Right atrium auricular region (tissue), 2 donors: ENCODE data around the gene ZNF423. TPM values are rescaled to one million over a fixed set of nuclear protein-coding genes. Genes with fewer than 3 reads are reported as not detected.

Source experiments
- DNase-seq: peaks from one replicate; pipeline ENCODE4 v3.0.0-alpha.2; 2019; ENCODE audit warnings: low spot score
- H3K27ac ChIP-seq, 2 donors: fragments of 200-600 bp; sonication (generic); 1 replicate in 1 of 2; 2 replicates in 1 of 2; pipeline ENCODE4 v1.5.1; 2016 to 2019
- H3K27me3 ChIP-seq, 2 donors: fragments of 200-600 bp; sonication (generic); one replicate each; pipeline versions ENCODE4 v1.5.1 to v1.6.0; 2017 to 2019
- H3K36me3 ChIP-seq: fragments of 200-600 bp; sonication (generic); one replicate; pipeline ENCODE4 v1.5.1; 2016
- H3K4me1 ChIP-seq, 2 donors: fragments of 200-600 bp; sonication (generic); one replicate each; pipeline versions ENCODE4 v1.5.1 to v1.6.0; 2017 to 2019
- H3K4me3 ChIP-seq, 2 donors: fragments of 200-600 bp; sonication (generic); 1 replicate in 1 of 2; 2 replicates in 1 of 2; pipeline ENCODE4 v1.5.1; 2017 to 2019; ENCODE audit warnings: mild to moderate bottlenecking in 1 of 2, moderate library complexity in 1 of 2
- H3K9me3 ChIP-seq, 2 donors: fragments of 200-600 bp; sonication (generic); one replicate each; pipeline ENCODE4 v1.5.1; 2019
- total RNA-seq, 2 donors: library from RNA; depleted of rRNA; stranded (reverse); fragments of >200 nt; gene quantifications; one replicate each; pipeline ENCODE4 v1.1.0, GENCODE V29; 2016
- TF ChIP-seq, protein P1 (sequence below), 2 donors: fragments of 200-600 bp; sonication (generic); IDR thresholded peaks; one replicate each; pipeline ENCODE4 v1.5.1; 2019; ENCODE audit warnings: antibody characterized with exemption in 2 of 2

The ZNF423 gene
- total RNA-seq, 2 donors from 2014 or later: 8.5 to 10.7 TPM

DNA sequence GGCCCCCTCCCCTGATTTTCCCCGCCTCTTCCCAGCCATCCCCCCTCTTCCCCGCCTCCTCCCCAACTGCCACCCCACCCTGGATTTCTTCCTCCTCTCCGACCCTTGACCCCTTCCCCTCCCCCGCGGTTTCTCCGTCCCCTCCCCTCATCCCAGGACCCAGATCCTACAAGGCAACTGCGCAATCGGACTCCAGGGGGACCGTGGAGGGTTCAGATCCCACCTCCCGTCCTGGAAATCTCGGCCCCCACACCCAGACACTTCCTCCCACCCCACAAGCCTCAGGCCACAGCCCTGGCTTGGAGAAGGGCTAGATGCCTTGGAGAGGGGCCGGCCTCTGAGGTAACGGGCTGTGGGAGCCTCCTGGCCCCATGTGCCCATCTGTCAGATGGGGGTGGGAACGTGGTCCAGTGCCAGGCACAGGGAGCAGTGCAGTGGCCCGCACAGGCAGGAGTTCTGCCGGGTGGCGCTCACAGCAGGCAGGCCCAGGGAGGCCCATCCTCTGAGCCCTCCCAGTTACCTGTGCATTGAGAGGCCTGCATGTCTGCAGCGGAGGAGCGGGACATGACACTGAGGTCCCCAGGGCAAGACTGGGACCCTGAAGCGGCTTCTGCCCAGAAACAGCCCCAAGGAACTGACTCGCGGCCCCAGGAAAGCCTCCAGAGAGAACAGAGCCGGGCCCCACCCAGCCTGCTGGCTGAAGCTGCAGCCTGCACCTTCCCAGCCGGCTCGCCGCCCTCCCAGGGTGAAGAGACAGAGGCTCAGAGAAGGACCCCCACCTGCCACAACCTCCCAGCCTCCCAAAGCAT lies 16.7 kb downstream of the ZNF423 start:
- Histone ChIP-seq H3K27ac (peak overlapping the region; percentile 35 to 58), H3K4me3 (peak overlapping the region in 1 of 2 donors; percentile 39), H3K36me3 (no peaks in the 10 kb centered on the region), H3K9me3 (no peaks in the 10 kb centered on the region), H3K27me3 (no peaks in the 10 kb centered on the region), H3K4me1 (peaks cover 0 to 59% of the 10 kb centered on the region in 2 donors)
- no peak for DNase-seq
- TF ChIP-seq, protein P1, sequence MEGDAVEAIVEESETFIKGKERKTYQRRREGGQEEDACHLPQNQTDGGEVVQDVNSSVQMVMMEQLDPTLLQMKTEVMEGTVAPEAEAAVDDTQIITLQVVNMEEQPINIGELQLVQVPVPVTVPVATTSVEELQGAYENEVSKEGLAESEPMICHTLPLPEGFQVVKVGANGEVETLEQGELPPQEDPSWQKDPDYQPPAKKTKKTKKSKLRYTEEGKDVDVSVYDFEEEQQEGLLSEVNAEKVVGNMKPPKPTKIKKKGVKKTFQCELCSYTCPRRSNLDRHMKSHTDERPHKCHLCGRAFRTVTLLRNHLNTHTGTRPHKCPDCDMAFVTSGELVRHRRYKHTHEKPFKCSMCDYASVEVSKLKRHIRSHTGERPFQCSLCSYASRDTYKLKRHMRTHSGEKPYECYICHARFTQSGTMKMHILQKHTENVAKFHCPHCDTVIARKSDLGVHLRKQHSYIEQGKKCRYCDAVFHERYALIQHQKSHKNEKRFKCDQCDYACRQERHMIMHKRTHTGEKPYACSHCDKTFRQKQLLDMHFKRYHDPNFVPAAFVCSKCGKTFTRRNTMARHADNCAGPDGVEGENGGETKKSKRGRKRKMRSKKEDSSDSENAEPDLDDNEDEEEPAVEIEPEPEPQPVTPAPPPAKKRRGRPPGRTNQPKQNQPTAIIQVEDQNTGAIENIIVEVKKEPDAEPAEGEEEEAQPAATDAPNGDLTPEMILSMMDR (IDR thresholded peaks at IDR 0.05): no peak

DNA sequence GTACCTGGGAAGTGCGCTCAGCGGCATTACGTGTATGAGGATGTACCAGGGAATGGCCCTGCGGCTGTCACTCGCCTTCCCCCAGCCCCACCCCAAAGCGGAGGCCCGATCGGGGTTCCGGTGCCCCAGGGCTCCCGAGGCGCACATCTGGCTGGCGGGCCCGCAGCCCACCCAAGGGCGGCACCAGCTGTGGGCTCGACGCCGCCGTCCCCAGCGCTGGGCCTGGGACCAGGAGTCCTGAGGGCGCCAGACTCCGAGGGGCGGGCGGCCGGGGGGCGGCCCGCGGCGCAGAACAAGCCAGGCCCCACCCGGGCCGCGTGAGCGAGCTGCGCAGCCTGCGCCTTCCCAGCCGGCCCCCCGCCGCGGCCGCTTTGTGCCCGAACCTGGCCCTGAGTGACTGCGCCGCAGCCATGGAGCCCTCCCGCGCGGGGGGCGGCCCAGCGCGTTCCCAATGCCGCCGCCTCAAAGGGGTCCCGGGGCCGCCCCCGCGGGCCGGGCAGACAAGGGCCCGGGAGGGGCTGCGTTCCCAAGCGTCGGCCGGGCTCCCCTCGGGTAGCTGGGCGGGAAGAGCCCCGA lies 17.4 kb downstream of the ZNF423 start:
- H3K36me3 ChIP-seq: no peaks in the 10 kb centered on the region
- no peaks in the 10 kb centered on the region for H3K27me3 ChIP-seq
- TF ChIP-seq, protein P1 (IDR thresholded peaks at IDR 0.05): no peak
- H3K27ac ChIP-seq: peak overlapping the region; percentile 35 to 58
- peak overlapping the region in 1 of 2 donors; percentile 39 for H3K4me3 ChIP-seq
- DNase-seq: no peak
- H3K9me3 ChIP-seq: no peaks in the 10 kb centered on the region
- H3K4me1 ChIP-seq: peaks cover 0 to 66% of the 10 kb centered on the region in 2 donors

DNA sequence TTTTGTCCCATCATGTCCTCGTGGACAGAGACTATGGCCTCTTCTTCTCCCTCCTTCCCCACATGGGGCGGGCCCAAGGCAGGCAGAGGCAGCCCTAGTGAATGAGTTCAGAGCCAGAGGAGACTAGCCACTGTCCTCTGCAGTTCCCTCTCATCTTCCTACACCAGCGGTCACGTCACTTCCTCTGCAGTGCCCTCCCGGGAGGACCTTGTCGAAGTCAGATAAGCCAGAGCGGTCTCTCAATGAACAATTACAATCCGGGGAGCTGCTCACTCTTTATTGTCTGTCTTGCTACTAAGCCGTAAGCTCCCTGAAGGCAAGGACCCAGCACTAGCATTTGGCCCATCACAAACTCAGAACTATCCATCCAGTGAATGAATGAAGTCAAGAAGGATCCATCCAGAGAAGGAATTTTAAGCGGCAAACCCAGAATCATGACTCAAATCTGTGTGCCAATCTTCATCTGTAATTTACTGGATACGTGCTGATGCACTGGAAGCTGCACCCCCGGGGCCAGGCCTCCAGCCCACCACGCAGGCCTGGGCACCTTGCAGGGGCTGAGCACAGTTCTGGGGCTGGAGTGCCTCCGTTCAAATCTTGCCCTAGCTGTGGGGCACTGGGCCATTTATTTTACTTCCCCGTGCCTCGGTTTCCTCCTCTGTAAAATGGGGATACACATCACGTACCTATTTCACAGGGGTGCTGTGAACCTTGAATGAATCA lies 18.1 kb downstream of the ZNF423 start:
- Histone ChIP-seq H3K36me3 (no peaks in the 10 kb centered on the region), H3K4me3 (no peak overlapping the region), H3K27ac (peak overlapping the region; percentile 8 to 58), H3K27me3 (no peaks in the 10 kb centered on the region), H3K4me1 (peaks cover 0 to 71% of the 10 kb centered on the region in 2 donors), H3K9me3 (no peaks in the 10 kb centered on the region)
- TF ChIP-seq, protein P1 (IDR thresholded peaks at IDR 0.05): no peak
- no peak for DNase-seq

DNA sequence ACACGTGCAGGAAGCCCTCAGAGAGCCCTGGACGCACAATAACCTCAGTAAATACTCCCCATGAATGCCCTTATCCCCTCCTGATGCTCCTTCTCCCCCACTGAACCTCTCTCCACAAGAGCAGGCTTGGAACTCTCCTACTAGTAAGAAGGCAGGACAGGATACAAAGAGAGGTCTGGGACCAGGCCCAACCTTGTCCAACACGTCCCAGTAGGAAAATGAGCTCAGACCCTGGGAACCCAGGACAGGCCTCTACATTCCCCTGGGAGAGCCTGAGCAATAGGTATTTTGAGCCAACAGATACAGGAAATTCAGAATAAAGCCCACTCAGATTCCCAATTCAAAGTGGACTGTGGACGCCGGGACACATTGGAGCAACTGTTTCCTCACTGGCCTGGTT lies 19.2 kb downstream of the ZNF423 start:
- TF ChIP-seq, protein P1 (IDR thresholded peaks at IDR 0.05): no peak
- no peaks in the 10 kb centered on the region for H3K9me3 ChIP-seq
- H3K4me1 ChIP-seq: peaks cover 0 to 81% of the 10 kb centered on the region in 2 donors
- DNase-seq: no peak
- no peaks in the 10 kb centered on the region for H3K36me3 ChIP-seq
- H3K27ac ChIP-seq: peak overlapping the region; percentile 68 to 79
- no peaks in the 10 kb centered on the region for H3K27me3 ChIP-seq
- H3K4me3 ChIP-seq: no peak overlapping the region

DNA sequence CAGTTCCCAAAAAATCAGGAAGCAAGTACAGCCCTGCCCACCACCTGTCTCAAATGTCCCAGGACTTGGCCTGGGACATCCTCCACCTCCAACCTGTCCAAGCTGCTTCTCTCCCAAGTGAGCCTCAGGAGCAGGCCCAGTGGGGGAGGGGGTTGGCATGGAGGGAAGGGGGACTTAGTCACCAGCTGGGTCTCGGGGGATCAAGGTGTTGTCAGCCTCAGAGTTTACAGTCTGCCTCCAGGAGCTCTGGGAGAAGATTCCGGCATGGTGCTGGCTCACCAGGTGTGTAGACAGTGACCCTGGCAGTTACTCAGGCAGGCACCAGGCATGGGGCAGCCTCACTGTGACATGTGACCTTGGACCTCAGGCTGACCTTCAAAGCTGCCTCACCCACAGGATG lies 19.7 kb downstream of the ZNF423 start:
- TF ChIP-seq, protein P1 (IDR thresholded peaks at IDR 0.05): no peak

More for the DNA sequence above, 19.7 kb downstream of the ZNF423 start:
- Histone ChIP-seq H3K9me3 (no peaks in the 10 kb centered on the region), H3K36me3 (no peaks in the 10 kb centered on the region), H3K4me3 (no peak overlapping the region), H3K27me3 (no peaks in the 10 kb centered on the region), H3K4me1 (peaks cover 0 to 81% of the 10 kb centered on the region in 2 donors), H3K27ac (peak overlapping the region; percentile 68 to 79)
- no peak for DNase-seq
